ENCODE results near the gene CAMKK2.

Gene CAMKK2

GRCh38 chr12:121218588-121219352 is 77.7 kb downstream of the CAMKK2 start:
- no peak overlapping the region for H3K14ac ChIP-seq (ENCODE audit: low read length in 2 of 2)
- H3K18ac ChIP-seq (ENCODE audit: low read depth in 1 of 2, low read length in 2 of 2): no peak overlapping the region
- no peak overlapping the region for H3K27ac ChIP-seq (ENCODE audit: low read length, poor library complexity, severe bottlenecking)
- no peak overlapping the region for H2BK15ac ChIP-seq (ENCODE audit: low read depth, poor library complexity, severe bottlenecking)
- no peaks in the 10 kb centered on the region for H3K9me3 ChIP-seq (ENCODE audit: control insufficient read depth, low read length)
- H3K23ac ChIP-seq (ENCODE audit: low read length in 2 of 2): no peak overlapping the region
- WGBS: 92% methylated on average over 18 of the region's 18 CpGs
- no peak overlapping the region for H2BK5ac ChIP-seq (ENCODE audit: low read depth, low read length, poor library complexity, severe bottlenecking)
- no peak overlapping the region for H4K8ac ChIP-seq (ENCODE audit: low read length)
- no peak overlapping the region for H2AFZ ChIP-seq (ENCODE audit: low read depth, low read length)
- H2BK12ac ChIP-seq (ENCODE audit: low read length in 2 of 2): no peak overlapping the region
- H2BK120ac ChIP-seq (ENCODE audit: low read depth, low read length): no peak overlapping the region
- no peak overlapping the region for H3K4me2 ChIP-seq (ENCODE audit: low read length, poor library complexity, severe bottlenecking)
- peaks cover 8 to 11% of the 10 kb centered on the region in 2 experiments for H3K36me3 ChIP-seq (ENCODE audit: control insufficient read depth in 1 of 2, insufficient read depth in 2 of 2, low read depth in 1 of 2, low read length in 2 of 2)
- no peak overlapping the region for H3K9ac ChIP-seq (ENCODE audit: low read length)
- H3K79me1 ChIP-seq (replicated peaks; ENCODE audit: low read length, poor library complexity, severe bottlenecking): peaks cover under 1% of the 10 kb centered on the region
- no peak overlapping the region for H2AK5ac ChIP-seq (ENCODE audit: low read length, severe bottlenecking)
- H3K4me1 ChIP-seq (ENCODE audit: control insufficient read depth, insufficient read depth, low read depth, low read length): peaks cover 8% of the 10 kb centered on the region
- H4K91ac ChIP-seq (ENCODE audit: low read length): no peak overlapping the region
- H3K4me3 ChIP-seq (ENCODE audit: insufficient read depth in 1 of 2, low read depth in 1 of 2, low read length in 2 of 2): no peak overlapping the region
- H3K27me3 ChIP-seq (ENCODE audit: control insufficient read depth in 1 of 2, insufficient read depth in 1 of 2, low read length in 2 of 2): no peaks in the 10 kb centered on the region
- DNase-seq: no peak
- no peak overlapping the region for H3K4ac ChIP-seq (ENCODE audit: low read depth in 1 of 2, low read length in 2 of 2)

DNA sequence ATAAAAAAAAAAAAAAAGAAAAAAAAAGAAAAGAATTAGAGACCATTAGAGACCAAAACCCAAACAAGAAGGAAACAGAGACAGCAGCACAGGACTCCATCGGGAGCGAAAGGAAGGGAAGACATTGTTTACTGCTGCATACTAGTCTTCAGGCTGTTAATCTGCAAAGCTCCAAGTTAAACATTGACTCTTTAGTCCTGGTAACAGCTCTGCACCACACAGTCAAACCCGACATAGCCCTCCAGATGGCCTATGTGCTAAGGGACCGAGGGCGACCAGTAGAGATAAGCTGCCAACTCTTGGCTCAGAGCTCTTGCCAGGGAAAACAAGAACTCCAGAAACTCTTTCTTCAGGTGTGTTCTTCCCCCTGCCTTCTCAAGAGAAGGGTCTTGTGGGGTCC is 78.7 kb downstream of the CAMKK2 start:
- no peak overlapping the region for H2BK120ac ChIP-seq (ENCODE audit: low read depth, low read length)
- H3K9ac ChIP-seq (ENCODE audit: low read length): no peak overlapping the region
- DNase-seq: no peak
- no peaks in the 10 kb centered on the region for H3K27me3 ChIP-seq (ENCODE audit: control insufficient read depth in 1 of 2, insufficient read depth in 1 of 2, low read length in 2 of 2)
- H3K14ac ChIP-seq (ENCODE audit: low read length in 2 of 2): no peak overlapping the region
- H2BK15ac ChIP-seq (ENCODE audit: low read depth, poor library complexity, severe bottlenecking): no peak overlapping the region
- H3K36me3 ChIP-seq (ENCODE audit: control insufficient read depth in 1 of 2, insufficient read depth in 2 of 2, low read depth in 1 of 2, low read length in 2 of 2): peaks cover 6 to 7% of the 10 kb centered on the region in 2 experiments
- peaks cover 8% of the 10 kb centered on the region for H3K4me1 ChIP-seq (ENCODE audit: control insufficient read depth, insufficient read depth, low read depth, low read length)
- no peak overlapping the region for H3K18ac ChIP-seq (ENCODE audit: low read depth in 1 of 2, low read length in 2 of 2)
- H3K4me3 ChIP-seq (ENCODE audit: insufficient read depth in 1 of 2, low read depth in 1 of 2, low read length in 2 of 2): no peak overlapping the region
- no peak overlapping the region for H2AK5ac ChIP-seq (ENCODE audit: low read length, severe bottlenecking)
- no peak overlapping the region for H4K91ac ChIP-seq (ENCODE audit: low read length)
- H3K4me2 ChIP-seq (ENCODE audit: low read length, poor library complexity, severe bottlenecking): no peak overlapping the region
- WGBS: 96% methylated on average over 5 of the region's 5 CpGs
- H2AFZ ChIP-seq (ENCODE audit: low read depth, low read length): no peak overlapping the region
- H3K9me3 ChIP-seq (ENCODE audit: control insufficient read depth, low read length): no peaks in the 10 kb centered on the region
- H3K79me1 ChIP-seq (replicated peaks; ENCODE audit: low read length, poor library complexity, severe bottlenecking): peaks cover 1% of the 10 kb centered on the region
- no peak overlapping the region for H2BK12ac ChIP-seq (ENCODE audit: low read length in 2 of 2)
- H3K27ac ChIP-seq (ENCODE audit: low read length, poor library complexity, severe bottlenecking): no peak overlapping the region
- H3K4ac ChIP-seq (ENCODE audit: low read depth in 1 of 2, low read length in 2 of 2): no peak overlapping the region
- H2BK5ac ChIP-seq (ENCODE audit: low read depth, low read length, poor library complexity, severe bottlenecking): no peak overlapping the region
- no peak overlapping the region for H3K23ac ChIP-seq (ENCODE audit: low read length in 2 of 2)
- H4K8ac ChIP-seq (ENCODE audit: low read length): no peak overlapping the region

DNA sequence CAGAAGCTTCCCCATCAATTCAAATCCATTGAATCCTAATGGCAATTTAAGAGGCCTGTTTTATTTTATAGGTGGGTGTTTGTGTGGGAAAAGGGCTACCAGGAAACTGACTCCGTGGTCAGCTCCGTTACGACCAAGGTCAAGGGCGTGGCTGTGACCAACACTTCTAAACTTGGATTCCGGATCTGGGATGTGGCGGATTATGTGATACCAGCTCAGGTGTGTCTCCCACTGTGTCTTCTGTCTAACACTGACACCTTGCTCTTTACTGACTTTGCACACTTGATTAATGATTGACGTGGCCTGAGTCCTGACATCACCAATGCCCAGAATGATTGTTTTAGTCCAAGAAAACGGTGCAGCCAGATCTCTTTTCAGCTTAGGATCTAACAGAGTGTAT is 79.4 kb downstream of the CAMKK2 start:
- Histone ChIP-seq H2BK120ac (ENCODE audit: low read depth, low read length) (no peak overlapping the region), H3K4me1 (ENCODE audit: control insufficient read depth, insufficient read depth, low read depth, low read length) (peaks cover 8% of the 10 kb centered on the region), H3K14ac (ENCODE audit: low read length in 2 of 2) (no peak overlapping the region), H3K36me3 (ENCODE audit: control insufficient read depth in 1 of 2, insufficient read depth in 2 of 2, low read depth in 1 of 2, low read length in 2 of 2) (peaks cover 5 to 7% of the 10 kb centered on the region in 2 experiments), H2BK5ac (ENCODE audit: low read depth, low read length, poor library complexity, severe bottlenecking) (no peak overlapping the region), H2AFZ (ENCODE audit: low read depth, low read length) (no peak overlapping the region), H2BK12ac (ENCODE audit: low read length in 2 of 2) (no peak overlapping the region), H2BK15ac (ENCODE audit: low read depth, poor library complexity, severe bottlenecking) (no peak overlapping the region), H3K9me3 (ENCODE audit: control insufficient read depth, low read length) (no peaks in the 10 kb centered on the region), H3K27ac (ENCODE audit: low read length, poor library complexity, severe bottlenecking) (no peak overlapping the region), H3K4ac (ENCODE audit: low read depth in 1 of 2, low read length in 2 of 2) (no peak overlapping the region), H4K8ac (ENCODE audit: low read length) (no peak overlapping the region), H3K79me1 (replicated peaks; ENCODE audit: low read length, poor library complexity, severe bottlenecking) (peaks cover 1% of the 10 kb centered on the region), H4K91ac (ENCODE audit: low read length) (no peak overlapping the region), H2AK5ac (ENCODE audit: low read length, severe bottlenecking) (no peak overlapping the region), H3K23ac (ENCODE audit: low read length in 2 of 2) (no peak overlapping the region), H3K27me3 (ENCODE audit: control insufficient read depth in 1 of 2, insufficient read depth in 1 of 2, low read length in 2 of 2) (no peaks in the 10 kb centered on the region), H3K4me2 (ENCODE audit: low read length, poor library complexity, severe bottlenecking) (no peak overlapping the region), H3K9ac (ENCODE audit: low read length) (no peak overlapping the region), H3K4me3 (ENCODE audit: insufficient read depth in 1 of 2, low read depth in 1 of 2, low read length in 2 of 2) (no peak overlapping the region), H3K18ac (ENCODE audit: low read depth in 1 of 2, low read length in 2 of 2) (no peak overlapping the region)
- no peak for DNase-seq
- WGBS: 88% methylated on average over 8 of the region's 8 CpGs

- Histone ChIP-seq H3K27me3 (ENCODE audit: control insufficient read depth in 1 of 2, insufficient read depth in 1 of 2, low read length in 2 of 2) (no peaks in the 10 kb centered on the region), H2AFZ (ENCODE audit: low read depth, low read length) (no peak overlapping the region), H3K18ac (ENCODE audit: low read depth in 1 of 2, low read length in 2 of 2) (no peak overlapping the region), H2AK5ac (ENCODE audit: low read length, severe bottlenecking) (no peak overlapping the region), H3K14ac (ENCODE audit: low read length in 2 of 2) (no peak overlapping the region), H2BK120ac (ENCODE audit: low read depth, low read length) (no peak overlapping the region), H4K91ac (ENCODE audit: low read length) (no peak overlapping the region), H3K23ac (ENCODE audit: low read length in 2 of 2) (no peak overlapping the region), H2BK12ac (ENCODE audit: low read length in 2 of 2) (peak overlapping the region in 1 of 2 experiments; percentile 81), H3K9ac (ENCODE audit: low read length) (no peak overlapping the region), H3K4me1 (ENCODE audit: control insufficient read depth, insufficient read depth, low read depth, low read length) (peaks cover 8% of the 10 kb centered on the region), H3K36me3 (ENCODE audit: control insufficient read depth in 1 of 2, insufficient read depth in 2 of 2, low read depth in 1 of 2, low read length in 2 of 2) (peaks cover 0 to 9% of the 10 kb centered on the region in 2 experiments), H3K27ac (ENCODE audit: low read length, poor library complexity, severe bottlenecking) (no peak overlapping the region), H3K4me2 (ENCODE audit: low read length, poor library complexity, severe bottlenecking) (no peak overlapping the region), H3K4ac (ENCODE audit: low read depth in 1 of 2, low read length in 2 of 2) (no peak overlapping the region), H2BK15ac (ENCODE audit: low read depth, poor library complexity, severe bottlenecking) (no peak overlapping the region), H3K4me3 (ENCODE audit: insufficient read depth in 1 of 2, low read depth in 1 of 2, low read length in 2 of 2) (no peak overlapping the region), H2BK5ac (ENCODE audit: low read depth, low read length, poor library complexity, severe bottlenecking) (no peak overlapping the region), H3K79me1 (replicated peaks; ENCODE audit: low read length, poor library complexity, severe bottlenecking) (peaks cover 3% of the 10 kb centered on the region), H3K9me3 (ENCODE audit: control insufficient read depth, low read length) (no peaks in the 10 kb centered on the region), H4K8ac (ENCODE audit: low read length) (no peak overlapping the region)
- WGBS: 100% methylated on average over 4 of the region's 4 CpGs
- no peak for DNase-seq
These were observed 80.4 kb downstream of the CAMKK2 start for GRCh38 chr12:121216102-121216501.

All from mesenchymal stem cell (in vitro differentiated cells and primary cell).